ENCODE measurements around the gene ZBED1.
"Not testable (repeated sequence)": the region's sequence is repeated elsewhere in the genome, so short reads cannot be mapped to it uniquely, and the experiment has no call there.

ZBED1 gene

DNA sequence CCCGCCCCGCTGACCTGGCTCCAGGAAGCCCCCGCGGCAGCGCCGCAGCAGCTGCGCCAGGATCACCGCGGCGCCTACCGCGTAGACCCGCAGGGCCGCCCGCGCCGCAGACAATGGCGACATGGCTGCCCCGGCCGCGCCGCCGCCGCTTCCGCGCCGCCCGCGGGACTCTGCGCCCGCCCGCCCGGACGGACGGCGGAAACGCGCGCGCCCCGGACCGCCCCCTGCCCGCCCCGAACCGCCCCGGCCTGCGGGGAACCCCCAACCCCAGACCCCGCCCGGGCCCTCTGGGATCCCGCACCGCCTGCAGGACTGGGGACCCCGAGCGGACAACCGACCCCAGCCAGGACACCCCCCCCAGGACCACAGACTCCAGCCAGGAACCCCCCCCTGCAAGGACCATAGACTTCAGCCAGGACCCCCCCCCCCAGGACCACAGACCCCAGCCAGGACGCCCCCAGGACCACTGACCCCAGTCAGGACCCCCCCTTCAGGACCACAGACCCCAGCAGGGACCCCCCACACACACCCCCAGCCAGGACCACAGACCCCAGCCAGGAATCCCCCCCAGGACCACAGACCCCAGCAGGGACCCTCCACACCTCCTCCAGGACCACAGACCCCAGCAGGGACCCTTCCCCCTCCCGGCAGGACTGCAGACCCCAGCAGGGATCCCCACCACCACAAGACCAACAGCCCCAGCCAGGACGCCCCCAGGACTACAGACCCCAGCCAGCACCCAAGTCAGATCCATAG, at the start of gene ZBED1, which contains the start of gene DHRSX:
Gene ZBED1 (minus strand): TSS at position 174 of the 756 bp plus-strand sequence. CDS start 10,257 bp downstream, outside the sequence.
Gene DHRSX (minus strand): TSS at position 174 of the 756 bp plus-strand sequence. CDS start 51 bp downstream, at position 123.
- no peak for DNase-seq

GRCh38 chrX:2549876-2550275, 49.1 kb upstream of the ZBED1 start:
- DNase-seq = no peak

DNA sequence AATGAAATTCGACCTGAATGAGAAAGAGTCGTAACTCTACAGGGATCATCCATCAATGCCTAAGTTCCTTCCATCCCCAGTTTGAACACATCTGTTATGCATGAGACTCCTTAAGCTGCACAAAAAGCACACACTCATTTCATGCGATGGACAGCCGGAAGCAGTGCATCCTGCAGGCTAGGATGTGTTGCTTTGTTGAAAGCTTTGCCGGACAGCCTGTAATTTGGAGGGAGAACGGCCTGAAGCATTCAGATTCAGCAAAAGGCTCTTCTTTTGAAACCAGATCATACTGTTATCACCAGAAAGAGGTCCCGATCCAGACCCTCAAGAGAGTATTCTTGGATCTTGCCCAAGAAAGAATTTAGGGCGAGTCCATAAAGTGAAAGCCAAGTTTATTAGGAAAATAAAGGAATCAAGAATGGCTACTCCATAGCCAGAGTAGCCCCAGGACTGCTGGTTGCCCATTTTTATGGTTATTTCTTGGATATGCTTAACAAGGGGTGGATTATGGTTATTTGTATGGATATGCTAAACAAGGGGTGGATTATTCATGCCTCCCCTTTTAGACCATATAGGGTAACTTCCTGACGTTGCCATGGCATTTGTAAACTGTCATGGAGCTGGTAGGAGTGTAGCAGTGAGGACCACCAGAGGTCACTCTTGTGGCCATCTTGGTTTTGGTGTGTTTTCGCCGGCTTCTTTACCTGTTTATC, 48.1 kb upstream of the ZBED1 start:
- no peak for DNase-seq

- DNase-seq = no peak
These were observed 47.0 kb upstream of the ZBED1 start for GRCh38 chrX:2547736-2548135.

- DNase-seq = no peak
These were observed 45.7 kb upstream of the ZBED1 start for GRCh38 chrX:2546496-2546895.

GRCh38 chrX:2545144-2545543, 44.4 kb upstream of the ZBED1 start:
- DNase-seq = no peak

DNA sequence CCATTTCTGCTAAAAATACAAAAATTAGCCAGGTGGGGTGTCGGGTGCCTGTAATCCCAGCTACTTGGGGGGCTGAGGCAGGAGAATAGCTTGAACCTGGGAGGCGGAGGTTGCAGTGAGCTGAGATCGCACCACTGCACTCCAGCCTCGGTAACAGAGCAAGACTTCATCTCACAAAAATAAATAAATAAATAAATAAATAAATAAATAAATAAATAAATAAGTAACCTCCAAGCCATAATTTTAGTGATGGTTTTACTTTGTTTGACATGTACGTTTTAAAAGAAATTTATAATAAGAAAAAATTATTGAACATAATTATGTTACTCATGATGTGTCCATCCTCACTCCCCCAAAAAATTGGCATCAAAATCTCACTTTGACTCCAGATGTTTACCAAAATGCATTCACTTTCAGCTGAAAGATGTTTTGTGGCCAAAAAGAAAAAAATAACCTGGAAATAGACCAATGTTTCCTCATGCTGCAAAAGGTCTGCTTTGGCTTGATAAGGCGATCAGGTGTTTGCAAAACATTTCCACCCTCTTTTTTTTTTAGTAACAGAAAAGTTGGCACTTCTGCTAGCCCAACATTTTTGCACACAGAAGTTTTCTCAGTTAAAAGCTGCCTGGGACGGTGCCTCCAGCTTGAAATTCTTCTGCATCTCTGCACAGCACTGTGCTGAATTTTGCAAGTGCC, 42.2 kb upstream of the ZBED1 start:
- DNase-seq = peak in 1 of 2 donors; percentile 11

GRCh38 chrX:2541603-2542002, 40.8 kb upstream of the ZBED1 start:
- no peak for DNase-seq

DNA sequence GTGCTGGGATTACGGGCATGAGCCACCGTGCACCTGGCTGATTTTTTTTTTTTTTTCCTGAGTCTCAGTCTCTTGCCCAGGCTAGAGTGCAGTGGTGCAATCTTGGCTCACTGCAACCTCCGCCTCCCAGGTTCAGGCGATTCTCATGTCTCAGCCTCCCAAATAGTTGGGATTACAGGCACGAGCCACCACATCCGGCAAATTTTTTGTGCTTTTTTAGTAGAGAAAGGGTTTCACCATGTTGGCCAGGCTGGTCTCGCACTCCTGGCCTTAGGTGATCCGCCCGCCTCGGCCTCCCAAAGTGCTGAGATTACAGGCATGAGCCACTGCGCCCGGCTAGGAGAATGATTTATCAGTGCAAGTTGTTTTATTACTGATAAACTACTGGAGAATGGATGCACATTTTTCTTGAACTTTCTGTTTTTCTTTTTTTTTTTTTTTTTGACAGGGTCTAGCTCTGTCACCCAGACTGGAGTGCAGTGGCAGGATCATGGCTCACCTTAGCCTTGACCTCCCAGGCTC, 39.7 kb upstream of the ZBED1 start:
- DNase-seq = no peak

DNA sequence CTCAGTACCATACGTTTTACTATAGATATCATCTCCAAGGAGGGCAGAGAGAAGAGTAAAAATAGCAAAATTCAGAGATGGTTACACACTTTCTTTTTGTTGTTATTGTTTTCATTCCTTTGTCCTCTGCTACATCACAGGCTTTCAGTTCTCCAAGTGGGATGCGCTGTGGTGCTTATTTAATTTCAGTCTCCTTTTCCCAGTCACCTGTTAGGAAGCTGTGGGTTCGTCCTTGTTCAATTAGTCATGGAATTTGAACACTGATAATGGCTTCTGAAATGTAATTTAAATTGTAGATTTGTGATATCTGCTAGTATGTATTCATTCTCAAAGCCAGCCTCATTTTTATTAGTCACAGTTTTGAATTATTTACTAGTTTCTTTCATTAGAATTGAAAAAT, 38.8 kb upstream of the ZBED1 start:
- no peak for DNase-seq

DNA sequence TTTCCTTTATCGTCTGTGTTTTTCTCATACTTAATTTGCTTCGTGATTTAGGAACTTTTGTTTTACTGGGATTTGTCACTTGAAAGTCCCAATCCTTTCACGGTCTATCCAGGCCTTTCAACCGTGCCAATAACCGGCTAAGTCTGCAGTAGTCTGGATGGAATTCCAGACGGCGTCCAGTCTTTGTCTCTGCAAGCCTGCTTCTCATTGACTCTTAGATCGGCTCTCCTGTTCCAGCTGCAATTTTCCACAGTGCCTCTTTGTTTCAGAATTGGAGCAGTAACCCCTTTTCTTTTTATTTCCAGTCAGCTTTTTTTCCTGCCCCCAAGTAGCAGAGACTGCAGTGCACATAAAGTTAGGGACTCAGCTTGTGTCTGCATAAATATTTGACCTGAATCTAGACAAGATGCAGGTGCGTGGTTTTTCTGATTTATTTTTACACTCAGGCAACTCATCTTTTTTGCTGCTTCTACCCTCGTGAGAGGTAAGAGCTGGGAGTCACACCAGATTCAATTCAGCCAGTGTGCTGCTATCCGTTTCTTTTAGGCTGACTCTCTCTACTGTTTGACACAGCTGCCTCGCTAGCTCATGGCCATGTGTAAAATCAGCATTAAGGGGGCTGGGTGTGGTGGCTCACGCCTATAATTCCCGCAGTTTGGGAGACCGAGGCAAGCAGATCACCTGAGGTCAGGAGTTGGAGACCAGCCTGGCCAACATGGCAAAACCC, 37.4 kb upstream of the ZBED1 start:
- DNase-seq = peak; percentile 31 to 35

DNA sequence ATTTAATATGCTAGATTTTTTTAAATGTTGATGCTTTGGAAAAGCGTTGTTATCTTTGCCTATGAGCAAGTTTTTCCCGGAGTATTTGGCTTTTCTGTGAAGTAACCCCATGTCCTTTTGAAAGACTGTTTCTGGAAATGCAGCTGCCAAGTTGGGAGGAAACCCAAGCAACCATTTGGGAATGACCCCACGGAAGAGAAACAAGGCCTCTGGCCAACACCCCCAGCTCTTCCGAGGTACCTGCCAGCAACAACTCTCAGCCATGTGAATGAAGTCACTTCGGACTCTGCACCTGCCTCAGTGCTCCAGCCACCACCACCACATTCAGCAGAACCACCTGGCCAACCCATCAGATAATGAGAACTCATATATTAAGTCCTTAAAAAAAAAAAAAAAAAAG, 36.2 kb upstream of the ZBED1 start:
- no peak for DNase-seq

GRCh38 chrX:2536141-2536540, 35.4 kb upstream of the ZBED1 start:
- DNase-seq = no peak

DNA sequence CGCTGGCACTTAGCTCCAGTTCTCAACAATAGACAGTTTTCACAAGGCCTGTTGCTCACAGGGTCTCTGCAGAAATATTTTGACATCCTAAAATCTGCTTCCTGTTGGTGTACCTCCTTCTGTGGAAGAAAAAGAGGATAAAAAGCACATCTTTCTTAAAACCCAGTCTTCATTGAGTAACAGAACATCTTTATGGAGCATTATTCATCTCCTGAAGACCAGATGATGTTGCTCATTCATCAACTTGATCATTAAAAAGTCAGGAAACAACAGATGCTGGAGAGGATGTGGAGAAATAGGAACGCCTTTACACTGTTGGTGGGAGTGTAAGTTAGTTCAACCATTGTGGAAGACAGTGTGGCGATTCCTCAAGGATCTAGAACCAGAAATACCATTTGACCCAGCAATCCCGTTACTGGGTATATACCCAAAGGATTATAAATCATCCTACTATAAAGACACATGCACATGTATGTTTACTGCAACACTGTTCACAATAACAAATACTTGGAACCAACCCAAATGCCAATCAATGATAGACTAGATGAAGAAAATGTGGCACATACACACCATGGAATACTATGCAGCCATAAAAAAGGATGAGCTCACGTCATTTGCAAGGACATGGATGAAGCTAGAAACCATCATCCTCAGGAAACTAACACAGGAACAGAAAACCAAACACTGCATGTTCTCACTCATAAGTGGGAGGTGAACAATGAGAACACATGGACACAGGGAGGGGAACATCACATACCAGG, 33.7 kb upstream of the ZBED1 start:
- DNase-seq = not testable (repeated sequence)

GRCh38 chrX:2533424-2533823, 32.6 kb upstream of the ZBED1 start:
- no peak for DNase-seq

DNA sequence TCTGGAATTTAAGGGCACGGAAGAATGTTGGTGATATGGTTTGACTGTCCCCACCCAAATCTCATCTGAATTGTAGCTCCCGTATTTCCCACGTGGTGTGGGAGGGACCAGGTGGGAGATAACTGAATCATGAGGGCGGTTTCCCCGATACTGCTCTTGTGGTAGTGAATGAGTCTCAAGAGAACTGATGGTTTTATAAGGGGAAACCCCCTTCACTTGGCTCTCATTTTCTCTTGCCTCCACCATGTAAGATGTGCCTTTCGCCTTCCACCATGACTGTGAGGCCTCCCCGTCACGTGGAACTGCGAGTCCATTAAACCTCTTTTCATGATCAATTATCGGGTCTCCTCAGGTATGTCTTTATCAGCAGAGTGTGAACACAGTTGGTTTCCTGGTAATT, 25.6 kb upstream of the ZBED1 start:
- no peak for DNase-seq

GRCh38 chrX:2523911-2524310, 23.1 kb upstream of the ZBED1 start:
- no peak for DNase-seq

DNA sequence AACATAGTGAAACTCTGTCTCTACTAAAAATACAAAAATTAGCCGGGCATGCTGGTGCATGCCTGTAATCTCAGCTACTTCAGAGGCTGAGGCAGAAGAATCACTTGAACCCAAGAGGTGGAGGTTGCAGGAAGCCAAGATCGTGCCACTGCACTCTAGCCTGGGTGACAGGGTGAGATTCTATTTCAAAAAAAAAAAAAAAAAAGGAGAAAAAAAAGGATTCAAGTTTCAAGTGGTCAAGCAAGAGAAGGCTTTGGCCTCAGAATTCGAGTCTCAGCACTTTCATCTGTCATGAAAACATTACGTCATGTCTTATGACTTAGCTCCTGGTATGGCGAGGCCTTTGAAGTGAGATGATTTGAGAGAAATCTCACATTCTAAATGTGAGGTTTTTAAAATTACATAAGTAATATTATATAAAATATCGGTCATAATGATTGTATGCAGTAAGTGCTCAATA, 21.2 kb upstream of the ZBED1 start:
- DNase-seq = no peak

DNA sequence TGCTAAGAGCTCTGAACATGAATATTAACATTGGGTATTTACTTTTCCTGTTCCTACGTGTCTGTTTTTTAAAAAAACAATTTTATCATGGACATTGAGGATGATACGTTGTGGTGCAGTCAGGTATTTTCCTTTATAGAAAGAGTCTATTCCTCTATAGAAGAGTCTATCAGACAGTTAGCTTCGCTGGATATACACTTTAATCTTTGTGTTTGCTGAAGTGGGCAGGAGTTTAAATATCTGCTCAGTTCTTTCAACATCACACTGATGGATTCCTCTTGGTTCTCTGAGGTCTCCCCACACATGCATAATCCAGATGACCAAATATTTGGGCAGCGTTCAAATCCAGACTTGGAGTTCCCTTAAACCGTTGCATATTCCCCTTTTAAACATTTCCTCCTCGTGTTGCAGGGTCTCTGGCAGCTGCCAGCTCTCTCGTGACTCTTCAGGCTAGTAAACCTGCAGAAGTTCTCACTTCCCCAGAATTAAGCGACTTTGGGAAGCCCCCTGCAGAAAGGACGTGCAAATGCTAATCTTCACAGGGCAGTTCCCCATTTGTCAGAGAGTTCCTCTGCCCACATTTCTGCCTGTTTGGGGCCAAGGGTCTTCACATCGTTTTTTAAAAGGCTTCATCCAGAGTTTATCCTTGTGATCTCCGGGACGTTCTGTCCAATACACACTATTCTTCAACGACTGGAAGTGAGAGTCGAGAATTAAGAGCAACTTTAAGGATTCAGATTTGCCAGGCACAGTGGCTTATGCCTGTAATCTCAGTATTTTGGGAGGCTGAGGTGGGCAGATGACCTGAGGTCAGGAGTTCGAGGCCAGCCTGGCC, 20.5 kb upstream of the ZBED1 start:
- no peak for DNase-seq

DNA sequence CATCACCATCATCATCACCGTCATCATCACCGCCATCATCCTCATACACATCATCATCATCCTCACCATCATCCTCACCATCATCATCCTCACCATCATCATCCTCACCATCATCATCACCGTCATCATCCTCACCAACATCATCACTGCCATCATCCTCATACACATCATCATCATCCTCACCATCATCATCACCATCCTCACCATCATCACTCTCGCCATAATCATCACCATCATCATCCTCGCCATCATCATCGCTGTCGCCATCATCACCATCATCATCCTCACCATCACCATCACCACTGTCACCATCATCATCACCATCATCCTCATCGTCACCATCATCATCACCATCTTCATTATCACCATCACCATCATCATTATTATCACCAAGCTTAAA, 19.8 kb upstream of the ZBED1 start:
- DNase-seq = no peak

DNA sequence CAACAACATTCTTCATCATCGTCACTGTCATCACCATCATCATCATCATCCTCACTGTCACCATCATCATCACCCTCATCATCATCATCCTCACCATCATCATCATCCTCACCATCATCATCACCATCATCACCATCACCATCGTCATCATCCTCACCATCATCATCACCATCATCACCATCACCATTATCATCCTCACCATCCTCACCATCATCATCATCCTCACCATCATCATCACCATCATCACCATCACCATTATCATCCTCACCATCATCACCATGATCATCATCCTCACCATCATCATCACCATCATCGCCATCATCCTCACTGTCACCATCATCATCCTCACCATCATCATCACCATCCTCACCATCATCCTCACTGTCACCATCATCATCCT, 18.9 kb upstream of the ZBED1 start:
- DNase-seq = not testable (repeated sequence)
